Prostate gland (tissue), 2 donors: ENCODE measurements around the gene SPRED2.

Source experiments
- CTCF ChIP-seq, 4 experiments: fragments of 200-600 bp in 2 of 4; fragments of 450-650 bp in 2 of 4; sonication (generic) in 2 of 4; IDR thresholded peaks; 1 replicate in 3 of 4; 2 replicates in 1 of 4; pipeline ENCODE4 v1.5.1; 2016 to 2019; ENCODE audit warnings: antibody characterized with exemption in 4 of 4, mild to moderate bottlenecking in 2 of 4, moderate library complexity in 2 of 4
- POLR2A ChIP-seq: fragments of 450-650 bp; IDR thresholded peaks from one replicate; pipeline ENCODE4 v1.6.1; 2016; ENCODE audit warnings: antibody characterized with exemption, mild to moderate bottlenecking

- TF ChIP-seq POLR2A (no peak), CTCF (IDR thresholded peaks at IDR 0.05) (no peak)
Observed at GRCh38 chr2:65361623-65362022, 70.8 kb downstream of the SPRED2 start.
